GM21619 (cell line): Measurements from ENCODE around the gene NEK1.

Experiments
- ATAC-seq: cut with Tn5 transposase; IDR thresholded peaks from one replicate; pipeline ENCODE4 v1.9.1; 2021; ENCODE audit not compliant: unreplicated experiment

NEK1 gene

GRCh38 chr4:169383724-169384123 lies 228.7 kb downstream of the NEK1 start:
- no peak for ATAC-seq

GRCh38 chr4:169379688-169380087 lies 232.7 kb downstream of the NEK1 start:
- no peak for ATAC-seq

DNA sequence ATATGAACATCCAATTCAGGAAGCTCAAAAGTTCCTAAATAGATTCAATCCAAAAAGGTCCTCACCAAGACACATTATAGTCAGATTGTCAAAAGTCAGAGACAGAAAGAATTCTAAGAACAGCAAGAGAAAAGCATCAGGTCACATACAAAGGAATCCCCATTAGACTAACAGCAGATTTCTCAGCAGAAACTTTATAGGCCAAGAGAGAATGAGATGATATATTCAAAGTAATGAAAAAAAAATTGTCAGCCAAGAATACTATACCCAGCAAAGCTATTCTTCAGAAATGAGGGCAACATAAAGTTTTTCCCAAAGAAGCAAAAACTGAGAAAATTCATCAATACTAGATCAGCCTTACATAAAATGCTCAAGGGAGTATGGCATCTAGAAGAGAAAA lies 235.0 kb downstream of the NEK1 start:
- ATAC-seq, result no peak

DNA sequence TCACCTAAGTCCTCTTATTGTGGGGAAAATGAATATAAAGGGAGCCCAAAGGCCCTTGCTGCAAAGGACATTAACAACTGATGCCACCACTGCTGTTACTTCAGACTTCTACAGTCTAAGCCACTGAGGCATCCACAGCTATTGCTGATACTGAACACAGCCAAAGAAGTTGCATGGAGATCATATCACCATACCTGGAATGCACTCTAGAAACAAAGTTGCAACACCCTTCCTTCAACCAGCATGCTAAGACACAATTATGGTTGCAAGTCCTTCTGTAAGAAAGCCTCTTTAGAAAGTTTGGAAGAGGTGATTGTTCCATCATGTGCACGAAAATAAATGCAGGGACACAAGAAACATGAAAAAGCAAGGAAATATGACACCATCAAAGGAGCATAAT lies 236.0 kb downstream of the NEK1 start:
- no peak for ATAC-seq

DNA sequence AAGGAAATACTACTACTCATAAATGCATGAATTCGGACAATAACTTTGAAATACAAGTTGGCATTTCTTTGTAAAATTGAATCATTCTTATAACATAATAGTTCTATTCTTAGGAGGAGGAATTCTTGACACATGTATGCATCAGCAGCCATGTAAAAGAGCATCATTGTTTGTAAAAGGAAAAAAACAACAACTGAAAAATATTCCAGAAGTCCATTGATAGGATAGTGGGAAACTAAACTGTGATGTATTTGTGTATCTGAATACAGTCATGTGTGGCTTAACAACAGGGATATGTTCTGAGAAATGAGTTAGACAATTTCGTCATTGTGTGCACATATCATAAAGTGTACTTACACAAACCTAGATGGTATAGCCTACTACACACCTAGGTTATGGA lies 239.6 kb downstream of the NEK1 start:
- ATAC-seq, result no peak

DNA sequence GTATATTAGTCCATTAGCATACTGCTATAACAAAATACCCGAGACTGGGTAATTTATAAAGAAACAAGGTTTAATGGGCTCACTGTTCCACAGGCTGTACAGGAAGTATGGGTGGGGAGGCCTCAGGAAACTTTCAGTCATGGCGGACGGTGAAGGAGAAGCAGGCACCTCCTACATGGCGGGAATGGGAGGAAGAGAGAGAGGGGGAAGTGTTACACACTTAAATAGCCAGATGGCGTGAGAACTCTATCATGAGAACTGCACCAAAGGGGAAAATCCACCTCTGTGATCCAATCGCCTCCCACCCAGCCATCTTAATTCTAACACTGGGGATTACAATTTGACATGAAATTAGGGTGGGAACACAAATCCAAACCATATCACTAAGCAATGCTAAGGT lies 242.7 kb downstream of the NEK1 start:
- no peak for ATAC-seq

DNA sequence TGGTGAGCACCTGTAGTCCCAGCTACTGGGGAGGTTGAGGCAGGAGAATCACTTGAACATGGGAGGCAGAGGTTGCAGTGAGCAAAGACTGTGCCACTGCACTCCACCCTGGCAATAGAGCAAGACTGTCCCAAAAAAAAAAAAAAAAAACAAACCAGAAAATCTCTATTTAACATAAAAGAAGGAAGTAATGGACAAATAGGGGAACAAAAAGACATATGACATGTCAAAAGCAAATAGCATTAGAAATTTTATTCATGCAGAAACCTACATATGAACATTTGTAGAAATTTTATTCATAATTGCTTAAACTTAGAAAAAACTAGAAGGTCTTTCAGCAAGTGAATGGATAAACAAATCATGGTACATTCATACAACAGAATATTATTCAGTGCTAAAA lies 244.6 kb downstream of the NEK1 start:
- no peak for ATAC-seq

GRCh38 chr4:169366821-169367220 lies 245.6 kb downstream of the NEK1 start:
- no peak for ATAC-seq

DNA sequence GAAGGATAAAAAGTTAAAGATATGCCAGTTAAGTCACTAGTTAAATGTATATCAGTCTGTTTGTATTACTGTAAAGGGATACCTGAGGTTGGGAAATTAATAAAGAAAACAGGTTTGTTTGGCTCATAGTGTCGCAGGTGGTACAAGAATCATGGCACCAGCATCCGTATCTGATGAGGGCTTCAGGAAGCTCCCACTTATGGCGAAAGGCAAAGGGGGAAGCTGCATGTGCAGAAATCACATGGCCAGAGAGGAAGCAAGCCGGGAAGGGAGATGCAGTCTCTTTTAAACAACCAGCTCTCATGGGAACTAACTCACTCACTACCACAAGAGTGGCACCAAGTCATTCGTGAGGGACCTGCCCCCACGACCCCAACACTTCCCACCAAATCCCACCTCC lies 249.8 kb downstream of the NEK1 start:
- no peak for ATAC-seq

- no peak for ATAC-seq
Measured at GRCh38 chr4:169361756-169362155, 250.6 kb downstream of the NEK1 start.

DNA sequence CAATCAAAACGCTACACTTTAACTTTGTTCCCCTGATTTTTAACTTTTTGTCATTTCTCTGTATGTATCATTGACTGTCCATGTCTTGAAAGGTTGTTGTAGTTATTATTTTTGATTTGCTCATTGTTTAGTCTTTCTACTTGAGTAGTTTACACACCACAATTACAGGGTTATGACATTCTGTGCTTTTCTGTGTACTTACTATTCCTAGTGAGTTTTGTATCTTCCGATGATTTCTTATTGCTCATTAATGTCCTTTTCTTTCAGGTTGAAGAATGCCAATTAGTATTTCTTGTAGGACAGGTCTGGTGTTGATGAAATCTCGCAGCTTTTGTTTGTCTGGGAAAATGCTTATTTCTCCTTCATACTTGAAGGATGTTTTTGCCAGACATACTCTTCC lies 252.4 kb downstream of the NEK1 start:
- no peak for ATAC-seq

DNA sequence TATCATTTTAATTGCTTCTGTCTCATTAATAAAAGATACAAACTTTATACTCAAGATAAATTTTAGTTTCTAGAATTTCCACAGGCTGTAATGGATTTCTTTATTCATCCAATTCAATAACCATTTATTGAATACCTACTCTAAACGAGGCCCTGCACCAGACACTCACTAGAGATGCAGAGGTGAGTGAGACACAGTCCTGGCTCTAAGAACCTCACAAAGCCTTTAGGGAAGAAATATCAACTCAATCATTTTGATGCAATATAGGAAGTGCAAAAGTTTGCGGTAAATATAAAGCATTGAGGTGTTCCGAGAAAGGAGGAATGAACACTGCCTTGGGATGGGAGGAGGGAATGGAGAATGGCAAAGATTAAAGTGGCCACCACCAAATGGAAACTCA lies 260.0 kb downstream of the NEK1 start:
- no peak for ATAC-seq

GRCh38 chr4:169351872-169352271 lies 260.5 kb downstream of the NEK1 start:
- ATAC-seq, result no peak

GRCh38 chr4:169348541-169348940 lies 263.8 kb downstream of the NEK1 start:
- no peak for ATAC-seq

DNA sequence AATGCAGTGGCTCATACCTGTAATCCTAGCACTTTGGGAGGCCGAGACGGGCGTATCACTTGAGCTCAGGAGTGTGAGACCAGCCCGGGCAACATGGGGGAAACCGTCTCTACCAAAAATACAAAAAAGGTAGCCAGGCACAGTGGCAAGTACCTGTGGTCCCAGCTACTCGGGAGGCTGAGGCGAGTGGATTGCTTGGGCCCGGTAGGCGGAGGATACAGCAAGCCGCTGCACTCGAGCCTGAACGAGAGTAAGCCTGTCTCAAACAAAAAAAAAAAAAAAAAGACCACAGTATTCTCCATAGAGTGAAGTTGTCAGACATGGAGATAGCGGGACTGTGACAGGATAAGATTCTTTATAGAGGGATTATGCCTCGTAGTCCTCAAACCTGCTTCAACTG lies 265.5 kb downstream of the NEK1 start:
- no peak for ATAC-seq

- no peak for ATAC-seq
Measured at GRCh38 chr4:169345316-169345721, 267.1 kb downstream of the NEK1 start.
